Daoy (cell line): ENCODE data around the gene FKBP4. TPM values are rescaled to one million over a fixed set of nuclear protein-coding genes. Genes with fewer than 3 reads are reported as not detected.

Source experiments
- DNase-seq: peaks from one replicate; pipeline ENCODE4 v3.0.0-alpha.2; 2015; ENCODE audit warnings: low read depth
- total RNA-seq: library from RNA; depleted of rRNA; stranded (reverse); fragments of >200 nt; shearing (Covaris generic); gene quantifications from 2 replicates; pipeline ENCODE4 v1.2.3, GENCODE V29; 2014

The FKBP4 gene
- total RNA-seq, 1 experiment from 2014 or later: 136 TPM

DNA sequence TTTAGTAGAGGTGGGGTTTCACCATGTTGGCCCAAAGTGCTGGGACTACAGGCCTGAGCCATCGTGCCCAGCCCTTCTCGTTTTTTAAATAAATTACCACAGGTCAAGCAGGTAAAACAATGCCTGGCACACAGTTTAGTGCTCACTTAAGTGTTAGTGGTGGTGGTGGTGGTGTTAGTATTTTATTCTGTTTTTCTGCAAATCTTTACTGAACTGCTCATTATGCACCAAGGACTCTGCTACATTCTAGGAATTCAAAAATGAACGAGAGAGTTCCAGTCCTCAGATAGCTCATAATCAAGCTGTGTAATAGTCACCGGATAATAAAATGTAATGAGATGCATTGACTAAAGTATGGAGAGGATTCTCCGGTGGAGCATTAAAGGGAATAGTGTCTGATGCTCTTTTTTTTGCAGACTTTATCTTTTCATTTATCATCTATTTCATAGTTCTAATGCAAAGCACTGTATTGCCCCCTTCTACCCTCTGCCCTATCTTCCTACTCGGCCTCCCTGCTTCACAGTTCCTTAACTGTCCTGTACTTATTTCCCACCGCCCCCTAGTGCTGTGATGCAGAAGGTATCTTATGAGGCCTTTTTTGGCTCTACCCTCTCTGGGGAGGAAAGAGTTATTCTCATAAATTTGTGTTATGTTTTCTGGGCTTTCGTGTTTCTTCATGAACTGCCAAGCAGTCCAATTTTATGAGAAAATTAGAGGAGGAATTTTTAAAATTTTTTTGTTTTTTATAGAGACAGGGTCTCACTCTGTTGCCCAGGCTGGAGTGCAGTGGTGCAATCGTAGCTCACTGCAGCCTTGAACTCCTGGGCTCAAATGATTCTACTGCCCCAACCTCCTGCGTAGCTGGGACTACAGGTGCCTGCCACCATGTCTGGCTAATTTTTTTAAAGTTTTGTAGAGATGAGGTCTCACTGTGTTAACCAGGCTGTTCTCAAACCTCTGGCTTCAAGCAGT is 18.7 kb downstream of the FKBP4 start:
- peak; percentile 66 for DNase-seq

DNA sequence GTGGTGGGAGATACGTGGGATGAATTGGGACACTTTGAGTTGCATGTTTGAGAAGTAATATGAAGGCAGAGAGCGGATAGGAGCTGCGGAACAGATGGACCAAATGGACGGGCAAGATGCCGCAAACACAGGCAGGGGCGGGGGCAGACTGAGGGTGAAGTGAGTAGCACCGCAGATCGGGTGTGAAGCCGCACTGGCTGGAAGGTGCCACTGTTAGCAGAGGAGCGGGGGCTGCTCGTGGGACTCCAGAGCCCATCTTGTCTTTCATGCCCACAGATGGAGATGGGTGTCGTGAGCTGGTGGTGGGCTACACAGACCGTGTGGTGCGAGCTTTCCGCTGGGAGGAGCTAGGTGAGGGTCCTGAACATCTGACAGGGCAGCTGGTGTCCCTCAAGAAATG is 25.0 kb downstream of the FKBP4 start:
- no peak for DNase-seq

- DNase-seq: no peak
Observed at GRCh38 chr12:2820432-2820831, 25.7 kb downstream of the FKBP4 start.

GRCh38 chr12:2823483-2823882 is 28.7 kb downstream of the FKBP4 start:
- no peak for DNase-seq

DNA sequence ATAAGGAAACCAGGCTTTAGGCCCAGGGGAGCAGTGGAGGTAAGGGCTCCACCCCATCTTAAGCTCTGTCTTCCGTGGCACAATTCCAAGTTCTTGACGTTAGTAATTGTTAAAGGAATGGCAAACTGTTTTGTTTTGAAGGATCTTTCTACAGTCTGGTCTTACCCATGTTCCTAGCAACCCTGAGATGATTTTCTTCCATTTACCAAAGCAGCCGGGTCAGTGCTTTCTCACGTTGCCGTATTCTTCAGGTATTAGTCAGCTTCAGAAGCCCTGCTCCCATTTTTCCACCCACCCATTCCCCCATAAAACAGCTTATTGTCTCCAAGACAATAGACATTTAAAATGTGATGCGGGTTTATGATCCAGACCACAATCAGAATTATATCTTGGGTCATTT is 29.8 kb downstream of the FKBP4 start:
- DNase-seq: no peak

DNA sequence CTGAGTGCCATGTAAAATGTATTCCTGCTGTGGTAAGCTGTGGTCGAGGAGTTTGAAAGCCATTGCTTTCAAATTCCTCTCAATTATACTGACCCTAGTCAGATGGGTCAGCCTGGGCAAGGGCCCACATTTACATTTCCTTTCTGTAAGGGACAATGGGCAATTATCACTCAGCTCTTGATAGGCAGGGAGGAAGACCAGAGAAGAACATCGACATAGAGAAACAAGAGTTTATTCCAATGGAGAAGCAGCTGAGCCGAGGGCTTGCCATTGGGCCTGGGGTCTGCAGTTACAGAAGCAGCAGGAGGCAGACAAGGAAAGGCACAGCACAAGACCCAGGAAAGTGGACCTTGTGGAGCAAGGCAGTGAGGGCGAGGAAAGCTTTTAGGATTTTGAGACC is 30.4 kb downstream of the FKBP4 start:
- no peak for DNase-seq

GRCh38 chr12:2826036-2826435 is 31.3 kb downstream of the FKBP4 start:
- DNase-seq: no peak

DNA sequence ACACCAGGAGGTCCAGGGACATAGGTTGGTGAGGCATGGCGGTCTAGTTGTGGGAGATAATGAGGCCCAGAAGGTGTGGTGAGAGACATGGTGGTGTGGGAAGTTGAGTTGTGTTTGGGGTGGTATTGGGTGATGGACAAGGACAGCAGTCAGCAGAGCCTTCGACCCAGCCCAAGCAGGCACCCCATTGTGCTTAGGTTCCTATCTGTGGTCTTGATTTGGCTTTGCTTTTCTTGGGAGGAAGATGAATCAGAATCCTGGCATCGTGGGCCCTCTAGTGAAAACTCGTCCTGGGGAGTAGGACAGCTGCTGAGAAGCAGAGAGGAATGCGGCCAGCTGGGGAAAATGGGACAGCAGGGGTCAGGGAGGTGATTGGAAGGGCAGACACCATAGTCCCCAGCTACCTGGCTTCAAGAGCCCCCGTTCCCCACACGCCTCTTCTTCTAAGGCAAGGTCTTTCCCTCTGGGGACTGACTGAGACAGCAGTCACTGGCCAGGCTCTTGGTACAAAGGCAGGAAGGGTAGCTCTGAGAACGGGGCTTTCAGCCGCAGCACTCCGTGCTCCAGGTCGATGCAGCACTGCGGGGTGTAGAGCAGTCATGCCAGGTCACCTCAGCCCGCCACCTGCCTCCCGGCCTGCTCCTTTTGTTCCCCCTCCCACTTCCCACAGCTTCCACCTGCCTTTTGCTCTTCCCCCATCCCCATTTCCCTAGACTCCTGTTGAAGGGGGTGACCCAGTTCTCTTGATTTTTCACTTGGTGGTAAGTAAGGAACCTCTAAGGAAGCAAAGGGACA is 32.1 kb downstream of the FKBP4 start:
- no peak for DNase-seq

- DNase-seq: no peak
Observed at GRCh38 chr12:2829275-2829674, 34.5 kb downstream of the FKBP4 start.

- DNase-seq: no peak
Observed at GRCh38 chr12:2832550-2833127, 37.9 kb downstream of the FKBP4 start.

- DNase-seq: no peak
Observed at GRCh38 chr12:2833327-2833726, 38.6 kb downstream of the FKBP4 start.

DNA sequence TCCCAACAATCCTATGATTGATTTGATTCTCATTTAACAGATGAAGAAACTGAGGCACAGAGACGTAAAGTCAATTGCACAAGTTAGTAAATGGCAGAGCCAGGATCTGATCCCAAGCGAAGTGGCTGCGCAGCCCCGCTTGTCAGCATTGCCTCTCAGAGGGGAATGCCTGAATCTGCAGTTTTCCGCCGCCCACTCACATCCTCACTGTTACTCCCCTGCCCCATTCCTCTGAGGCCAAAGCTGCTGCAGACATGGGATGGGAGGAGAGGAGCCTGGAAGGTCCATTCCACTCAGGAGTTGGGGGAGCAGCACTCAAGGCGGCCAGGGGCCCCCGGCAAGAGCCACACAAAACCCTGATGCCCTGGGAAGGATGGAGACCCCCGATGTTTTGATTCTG is 39.0 kb downstream of the FKBP4 start:
- DNase-seq: no peak

DNA sequence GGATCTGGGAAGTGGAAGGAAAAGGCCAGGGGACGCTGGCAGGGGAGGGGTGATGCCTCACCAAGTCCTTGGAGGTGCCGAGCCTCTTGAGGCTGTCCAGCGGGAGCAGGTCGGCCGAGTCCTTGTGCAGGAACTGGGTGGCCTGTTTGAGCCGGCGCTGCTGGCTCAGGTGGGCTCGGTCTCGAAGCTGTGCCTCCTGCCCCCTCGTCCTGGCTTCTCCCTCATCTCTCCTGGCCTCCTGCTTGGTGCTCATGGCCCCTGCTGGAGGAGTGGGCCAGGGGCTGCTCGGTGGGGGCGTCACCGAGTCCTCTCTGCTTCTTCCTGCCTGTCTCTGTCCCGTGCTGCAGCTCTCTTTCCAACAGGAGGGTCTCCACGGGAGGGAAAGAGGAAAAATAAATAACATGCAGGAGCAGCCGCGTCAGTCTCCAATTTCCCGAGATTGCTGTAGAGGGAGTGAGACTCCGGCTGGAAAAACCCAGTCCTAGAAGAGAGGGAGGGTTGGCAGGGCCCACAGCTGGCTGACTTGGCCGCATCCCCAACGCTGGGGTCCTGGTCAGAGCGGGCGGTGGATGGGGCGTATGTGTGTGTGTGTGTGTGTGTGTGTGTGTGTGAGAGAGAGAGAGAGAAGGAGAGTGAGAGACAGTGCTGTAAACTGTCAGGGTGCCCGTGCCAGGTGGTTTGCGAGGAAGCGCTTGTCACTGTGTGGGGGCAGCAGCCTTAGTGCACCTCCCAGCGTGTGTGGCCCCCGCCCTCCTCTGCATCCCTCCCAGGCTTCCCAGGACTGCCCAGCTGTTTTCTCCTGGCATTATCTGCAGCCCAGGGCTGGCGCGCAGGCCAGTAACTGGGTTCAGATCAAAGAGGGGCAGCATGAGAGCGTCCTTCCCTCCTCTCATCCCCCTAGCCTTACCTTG is 40.1 kb downstream of the FKBP4 start, which contains the start of gene NRIP2:
Gene NRIP2 (minus strand): TSS at position 455 of the 911 bp plus-strand sequence. CDS start 52 bp downstream, at position 403.
- DNase-seq: no peak

DNA sequence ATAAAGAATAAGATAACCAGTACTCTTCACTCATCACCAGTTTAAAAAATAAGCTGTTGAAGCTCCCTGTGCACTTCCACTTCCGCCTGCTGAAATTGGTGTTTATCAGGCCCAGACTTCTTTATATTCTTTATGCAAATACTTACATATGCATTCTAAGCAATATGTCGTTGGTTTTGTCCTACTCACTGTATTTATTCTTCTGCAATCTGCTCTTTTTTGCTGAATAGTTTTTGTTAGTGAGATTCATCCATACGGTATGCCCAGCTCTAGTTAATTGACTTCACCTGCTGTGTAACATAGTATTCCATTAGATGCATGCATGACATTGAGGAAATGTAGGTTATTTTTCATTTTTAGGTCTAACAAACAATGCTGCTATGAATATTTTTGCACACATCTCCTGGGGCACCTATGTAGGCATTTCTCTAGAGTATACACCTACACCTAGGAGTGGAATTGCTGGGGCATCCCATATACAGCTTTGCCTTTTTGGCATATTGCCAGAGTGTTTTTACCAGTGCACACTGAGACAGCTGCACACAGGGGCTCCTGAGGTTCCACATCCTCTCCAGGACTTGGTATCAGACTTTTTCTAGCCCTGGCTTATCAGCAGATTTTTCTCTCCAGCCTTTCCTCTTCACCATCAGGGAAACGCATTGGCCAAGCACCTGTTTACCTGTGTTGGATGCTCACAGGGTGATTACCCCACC is 41.1 kb downstream of the FKBP4 start:
- no peak for DNase-seq

DNA sequence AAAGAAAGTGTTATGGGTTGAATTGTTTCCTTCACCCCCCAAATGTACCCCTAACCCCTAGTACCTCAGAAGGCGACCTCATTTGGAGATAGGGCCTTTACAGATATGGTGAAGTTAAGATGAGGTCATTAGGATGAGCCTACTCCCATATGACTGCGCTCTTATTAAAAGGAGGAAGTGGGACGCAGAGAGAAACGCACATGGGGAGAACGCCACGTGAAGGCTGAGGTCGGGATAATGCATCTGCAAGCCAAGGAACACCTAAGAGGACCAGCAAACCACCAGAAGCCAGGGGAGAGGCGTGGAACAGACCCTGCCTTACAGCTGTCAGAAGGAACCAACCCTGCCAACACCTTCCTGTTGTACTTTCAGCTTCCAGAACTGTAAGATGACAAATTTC is 41.8 kb downstream of the FKBP4 start:
- no peak for DNase-seq

- no peak for DNase-seq
Observed at GRCh38 chr12:2841056-2841650, 46.4 kb downstream of the FKBP4 start.

- DNase-seq: no peak
Observed at GRCh38 chr12:2842948-2843347, 48.2 kb downstream of the FKBP4 start.

DNA sequence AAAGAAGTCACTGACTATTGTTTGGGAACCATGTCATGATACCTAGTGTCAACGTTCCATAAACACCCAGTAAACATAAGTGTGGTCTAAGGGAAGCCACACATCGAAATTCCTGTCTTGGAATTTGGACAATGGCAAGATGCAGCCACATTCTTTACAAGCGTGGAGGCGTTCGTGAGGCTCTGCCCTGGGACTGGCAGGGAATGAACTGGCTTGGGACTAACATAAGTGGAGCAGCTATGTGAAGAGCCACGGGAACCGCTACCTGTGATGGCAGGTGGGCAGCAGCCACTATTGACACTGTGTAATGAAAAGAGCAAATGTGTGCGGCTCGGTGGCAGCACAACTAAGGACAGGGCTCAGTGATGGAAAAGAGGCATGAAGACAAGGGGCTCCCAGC is 50.0 kb downstream of the FKBP4 start:
- DNase-seq: no peak

DNA sequence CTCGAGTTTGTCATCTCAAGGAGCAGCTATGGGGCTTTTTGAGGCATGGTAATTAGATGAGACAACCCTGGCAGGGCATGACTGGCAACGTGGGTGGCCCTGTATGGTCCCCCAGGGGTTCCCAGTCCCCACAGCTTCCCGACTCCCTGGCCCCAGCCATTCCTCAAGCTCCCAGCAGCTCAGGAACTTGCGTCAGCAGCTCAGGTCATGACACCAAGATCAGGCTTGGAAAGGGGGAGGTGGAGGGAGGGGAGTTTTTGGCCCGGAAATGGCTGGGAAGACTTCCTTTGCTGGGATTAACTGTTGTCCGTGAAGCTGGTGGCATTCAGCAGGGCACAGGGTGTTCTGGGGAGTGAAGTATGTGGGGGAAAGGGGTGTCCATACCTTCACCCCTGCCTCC is 50.5 kb downstream of the FKBP4 start:
- peak; percentile 69 for DNase-seq

DNA sequence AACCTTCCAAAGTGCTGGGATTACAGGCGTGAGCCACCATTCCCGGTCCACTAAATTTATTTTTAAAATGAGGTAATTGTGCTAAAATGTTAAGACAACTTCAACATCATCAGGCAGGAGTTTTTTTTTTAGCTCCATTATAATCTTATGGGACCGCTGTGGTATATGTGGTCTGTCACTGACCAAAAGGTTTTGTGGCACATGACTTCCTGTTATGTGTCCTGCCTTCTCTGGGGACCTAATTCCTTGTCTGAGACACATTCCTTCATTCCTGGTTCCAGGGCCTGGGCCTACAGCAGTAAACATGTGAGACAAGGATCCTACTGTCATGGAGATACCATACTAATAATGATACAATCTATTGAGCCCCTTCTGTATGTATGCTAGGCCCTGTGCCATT is 57.2 kb downstream of the FKBP4 start:
- DNase-seq: no peak
